Stimulated activated effector memory CD8-positive, alpha-beta T cell treated with anti-CD3 and anti-CD28 coated beads, Interleukin-12 subunit alpha, Interleukin-12 subunit beta, amount 100 ng/mL, for 72 hours (primary cell): Measurements from ENCODE around the gene PPP4R3B.
"Not testable (repeated sequence)": the region's sequence is repeated elsewhere in the genome, so short reads cannot be mapped to it uniquely, and the experiment has no call there.

ENCODE experiments used
- ATAC-seq: fragments of 150-1000 bp; cut with Tn5 transposase; 2 replicates; pipeline ENCODE4 v1.10.0; 2021
- DNase-seq, 2 donors: peaks; one replicate each; pipeline ENCODE4 v3.0.0; 2021 to 2022; ENCODE audit warnings: low spot score in 2 of 2
- H3K27ac Mint-ChIP-seq: one replicate; pipeline ENCODE4 v1.8.0; 2022; ENCODE audit warnings: mild to moderate bottlenecking, mixed read lengths
- H3K36me3 Mint-ChIP-seq: one replicate; pipeline ENCODE4 v1.8.0; 2022; ENCODE audit warnings: mild to moderate bottlenecking, mixed read lengths
- H3K4me1 Mint-ChIP-seq: one replicate; pipeline ENCODE4 v1.8.0; 2022; ENCODE audit warnings: mixed read lengths
- H3K4me3 Mint-ChIP-seq: one replicate; pipeline ENCODE4 v1.8.0; 2022; ENCODE audit warnings: mild to moderate bottlenecking, mixed read lengths
- H3K9me3 Mint-ChIP-seq: one replicate; pipeline ENCODE4 v1.8.0; 2022; ENCODE audit warnings: mixed read lengths

PPP4R3B gene

DNA sequence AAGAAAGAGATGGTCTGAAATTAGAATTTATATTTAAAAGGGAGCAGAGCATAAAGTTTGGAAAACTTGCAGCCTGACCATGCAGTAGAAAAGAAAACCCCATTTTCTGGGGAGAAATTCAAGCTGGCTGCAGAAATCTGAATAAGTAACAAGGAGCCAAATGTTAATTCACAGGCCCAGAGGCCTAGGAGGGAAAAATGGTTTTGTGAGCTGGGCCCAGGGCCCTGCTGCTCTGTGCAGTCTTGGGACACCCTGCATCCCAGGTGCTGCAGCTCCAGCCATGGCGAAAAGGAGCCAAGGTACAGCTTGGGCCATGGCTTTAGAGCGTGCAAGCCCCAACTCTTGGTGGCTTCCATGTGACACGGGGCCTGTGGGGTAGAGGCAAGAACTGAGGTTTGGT is 56.6 kb downstream of the PPP4R3B start:
- Mint-ChIP-seq H3K9me3 (no peaks in the 10 kb centered on the region), H3K36me3 (peaks cover 99% of the 10 kb centered on the region), H3K27ac (no peak overlapping the region), H3K4me3 (no peak overlapping the region), H3K4me1 (peaks cover 7% of the 10 kb centered on the region)
- DNase-seq (no peak), ATAC-seq (no peak)

- Mint-ChIP-seq H3K4me3 (no peak overlapping the region), H3K36me3 (peaks cover 97% of the 10 kb centered on the region), H3K27ac (peak overlapping the region; percentile 45), H3K4me1 (peaks cover 12% of the 10 kb centered on the region), H3K9me3 (no peaks in the 10 kb centered on the region)
- ATAC-seq (no peak), DNase-seq (no peak)
Measured at GRCh38 chr2:55556809-55557208, 60.6 kb downstream of the PPP4R3B start.

DNA sequence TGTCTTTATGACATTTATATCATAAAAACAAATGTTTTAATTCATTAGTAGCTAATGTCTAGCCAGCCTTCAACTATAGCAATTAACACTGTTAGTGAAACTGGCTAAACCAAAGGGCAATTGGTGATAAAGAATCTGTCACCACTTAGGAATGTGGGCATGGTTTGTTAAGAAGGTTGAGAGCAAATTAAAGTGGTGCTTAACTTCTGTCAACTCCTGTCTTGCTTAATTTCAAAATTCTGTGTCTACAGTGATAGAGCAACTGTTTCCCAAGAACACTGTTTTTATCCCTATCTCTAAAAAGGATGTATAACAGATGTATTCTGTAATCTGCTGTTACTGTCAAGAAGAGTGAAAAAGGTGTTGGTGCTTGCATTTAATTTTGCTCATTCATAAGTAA is 61.4 kb downstream of the PPP4R3B start:
- Mint-ChIP-seq H3K36me3 (peaks cover 96% of the 10 kb centered on the region), H3K27ac (no peak overlapping the region), H3K9me3 (no peaks in the 10 kb centered on the region)

DNA sequence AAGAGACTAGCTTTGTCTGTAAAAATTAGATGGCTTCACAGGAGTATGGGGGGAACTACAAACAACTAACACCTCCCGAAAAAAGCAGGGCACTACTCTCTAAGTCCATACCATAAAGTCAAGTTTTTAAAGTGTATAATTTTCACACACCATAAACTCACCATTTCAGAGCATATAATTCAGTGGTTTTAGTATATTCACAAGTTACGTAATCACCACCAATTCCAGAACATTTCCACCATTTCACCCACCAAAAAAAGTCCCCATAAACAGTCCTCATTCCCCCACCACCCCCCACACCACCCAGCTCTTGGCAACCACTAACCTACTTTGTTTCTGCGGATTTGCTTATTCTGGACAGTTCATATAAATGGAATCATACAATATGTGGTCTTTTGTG is 64.1 kb downstream of the PPP4R3B start:
- H3K27ac Mint-ChIP-seq, result no peak overlapping the region
- H3K4me3 Mint-ChIP-seq, result no peak overlapping the region
- DNase-seq (no peak), ATAC-seq (no peak)
- H3K4me1 Mint-ChIP-seq, result peaks cover 12% of the 10 kb centered on the region
- H3K9me3 Mint-ChIP-seq, result no peaks in the 10 kb centered on the region
- H3K36me3 Mint-ChIP-seq, result peaks cover 96% of the 10 kb centered on the region

More for the DNA sequence above, 61.4 kb downstream of the PPP4R3B start:
- ATAC-seq (no peak), DNase-seq (no peak)
- Mint-ChIP-seq H3K4me1 (peaks cover 12% of the 10 kb centered on the region), H3K4me3 (no peak overlapping the region)

DNA sequence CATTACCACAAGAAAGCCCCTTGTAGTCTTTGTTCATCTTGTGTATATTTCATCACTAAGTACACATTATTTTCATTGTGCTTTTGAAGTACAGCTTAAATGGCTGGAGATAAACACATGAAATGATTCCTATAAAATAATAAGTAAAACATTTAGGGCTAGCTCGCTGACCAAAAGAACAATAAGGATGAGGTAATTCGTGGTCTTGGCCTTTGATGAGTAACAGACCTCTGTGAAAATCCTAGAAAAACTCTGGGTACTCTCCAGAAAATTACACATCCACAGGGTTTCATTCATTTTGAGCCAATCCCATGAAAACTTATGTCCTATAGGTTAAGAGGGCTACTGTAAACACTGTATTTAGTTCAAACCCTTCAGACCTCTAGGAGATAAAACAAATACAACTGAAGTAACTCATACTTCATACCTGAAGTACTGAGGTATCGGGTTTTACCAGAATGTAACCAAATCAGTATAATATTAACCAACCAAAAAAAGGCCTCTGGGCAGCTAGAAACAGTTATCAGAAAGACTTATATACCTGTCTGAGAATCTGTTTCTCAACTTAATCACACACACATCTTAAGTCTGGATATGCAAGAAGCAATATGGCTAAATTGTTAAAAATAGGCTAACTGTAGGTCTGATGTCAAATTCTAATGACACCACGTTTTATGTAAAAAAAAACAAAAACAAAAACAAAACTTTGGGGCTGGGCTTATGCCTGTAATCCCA is 66.9 kb downstream of the PPP4R3B start:
- ATAC-seq, result no peak
- Mint-ChIP-seq H3K4me3 (no peak overlapping the region), H3K4me1 (peaks cover 5% of the 10 kb centered on the region), H3K27ac (no peak overlapping the region), H3K9me3 (no peaks in the 10 kb centered on the region), H3K36me3 (peaks cover 96% of the 10 kb centered on the region)
- no peak for DNase-seq

GRCh38 chr2:55547679-55548078 is 69.7 kb downstream of the PPP4R3B start:
- H3K36me3 Mint-ChIP-seq, result peaks cover 93% of the 10 kb centered on the region
- not testable (repeated sequence) for H3K4me3 Mint-ChIP-seq, DNase-seq, H3K27ac Mint-ChIP-seq, H3K9me3 Mint-ChIP-seq, H3K4me1 Mint-ChIP-seq, ATAC-seq

DNA sequence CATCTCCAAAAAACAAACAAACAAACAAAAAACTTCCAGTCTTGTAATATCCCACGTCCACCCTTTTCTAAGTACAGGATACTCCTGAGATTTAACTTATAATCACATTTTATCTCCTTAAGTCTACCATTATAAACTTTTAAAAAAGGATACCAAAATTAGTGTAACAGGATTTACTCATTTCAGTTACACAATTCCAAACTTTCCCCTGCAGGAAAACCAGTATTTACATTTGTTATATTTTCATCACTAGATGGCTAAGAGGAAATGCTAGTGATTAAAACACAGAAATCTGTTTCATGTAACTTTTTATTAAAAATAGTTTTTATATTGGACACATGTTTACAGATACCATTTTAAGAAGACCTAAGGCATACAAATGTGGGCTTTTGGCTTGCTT is 70.4 kb downstream of the PPP4R3B start:
- DNase-seq, result no peak
- Mint-ChIP-seq H3K36me3 (peaks cover 92% of the 10 kb centered on the region), H3K27ac (peak overlapping the region; percentile 17), H3K4me3 (no peak overlapping the region), H3K4me1 (no peaks in the 10 kb centered on the region), H3K9me3 (no peaks in the 10 kb centered on the region)
- no peak for ATAC-seq

DNA sequence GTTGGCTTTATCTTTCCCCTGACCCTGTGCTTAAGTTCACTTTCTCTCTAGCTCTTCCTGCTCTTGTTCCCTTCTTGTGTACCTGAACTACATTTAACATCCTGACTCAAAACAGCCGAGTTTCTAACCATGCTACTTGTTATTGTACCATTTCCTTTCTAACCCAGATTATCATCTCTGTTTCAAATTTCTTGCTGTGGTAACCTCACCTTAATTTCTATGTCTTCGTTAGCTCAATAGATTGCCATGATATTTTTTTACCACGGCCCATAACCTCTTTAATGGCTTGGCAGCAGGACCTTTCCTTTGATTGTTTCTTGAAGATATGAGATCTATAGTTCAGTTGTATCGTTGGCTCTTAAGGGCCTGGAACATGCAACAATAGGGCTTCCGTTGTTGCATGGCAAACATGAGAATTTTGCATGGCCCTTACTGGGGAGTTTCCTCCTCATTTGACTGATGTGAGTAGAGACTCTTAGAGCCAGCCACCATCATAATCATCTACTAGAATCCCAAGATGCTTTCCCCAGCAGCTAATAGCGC is 86.8 kb downstream of the PPP4R3B start:
- Mint-ChIP-seq H3K4me1 (peaks cover 12% of the 10 kb centered on the region), H3K36me3 (peaks cover 62% of the 10 kb centered on the region), H3K4me3 (peak overlapping the region; percentile 2), H3K27ac (peak overlapping the region; percentile 69), H3K9me3 (peaks cover 4% of the 10 kb centered on the region)
- ATAC-seq (peak; percentile 79), DNase-seq (no peak)

GRCh38 chr2:55526174-55526573 is 91.2 kb downstream of the PPP4R3B start:
- DNase-seq, result no peak
- peaks cover 75% of the 10 kb centered on the region for H3K36me3 Mint-ChIP-seq
- no peak overlapping the region for H3K4me3 Mint-ChIP-seq

DNA sequence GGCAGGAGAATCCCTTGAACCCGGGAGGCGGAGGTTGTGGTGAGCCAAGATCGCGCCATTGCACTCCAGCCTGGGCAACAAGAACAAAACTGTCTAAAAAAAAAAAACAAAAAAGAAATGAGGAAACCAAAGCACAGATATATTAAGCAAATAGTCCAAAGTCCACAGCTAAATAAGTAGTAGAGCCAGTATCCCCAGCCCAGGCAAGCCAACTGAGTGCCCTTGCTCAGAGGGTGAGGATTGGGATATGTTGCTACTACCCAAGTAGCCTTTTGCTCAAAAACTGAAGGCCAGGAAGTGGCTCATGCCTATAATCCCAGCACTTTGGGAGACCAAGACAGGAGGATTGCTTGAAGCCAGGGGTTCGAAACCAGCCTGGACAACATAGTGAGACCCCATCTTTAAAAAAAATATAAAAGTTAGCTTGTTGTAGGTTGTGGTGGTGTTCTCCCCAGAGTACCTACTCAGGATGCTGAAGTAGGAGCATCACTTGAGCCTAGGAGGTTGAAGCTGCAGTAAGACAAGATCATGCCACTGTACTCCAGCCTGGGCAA is 92.5 kb downstream of the PPP4R3B start:
- H3K27ac Mint-ChIP-seq, result no peak overlapping the region
- ATAC-seq (no peak), DNase-seq (no peak)
- H3K36me3 Mint-ChIP-seq, result peaks cover 67% of the 10 kb centered on the region
- no peaks in the 10 kb centered on the region for H3K9me3 Mint-ChIP-seq
- H3K4me3 Mint-ChIP-seq, result no peak overlapping the region
- peaks cover 11% of the 10 kb centered on the region for H3K4me1 Mint-ChIP-seq

More at GRCh38 chr2:55526174-55526573, 91.2 kb downstream of the PPP4R3B start:
- no peak for ATAC-seq
- Mint-ChIP-seq H3K9me3 (peaks cover 4% of the 10 kb centered on the region), H3K27ac (no peak overlapping the region), H3K4me1 (peaks cover 12% of the 10 kb centered on the region)

- ATAC-seq (peak; percentile 48), DNase-seq (peak in 1 of 2 donors; percentile 12)
- Mint-ChIP-seq H3K36me3 (peaks cover 45% of the 10 kb centered on the region), H3K9me3 (no peaks in the 10 kb centered on the region), H3K4me3 (peak overlapping the region; percentile 98), H3K27ac (peak overlapping the region; percentile 98), H3K4me1 (peaks cover 18% of the 10 kb centered on the region)
Measured at GRCh38 chr2:55519938-55520885, 97.2 kb downstream of the PPP4R3B start.

- ATAC-seq, result peak; percentile 22
- H3K4me3 Mint-ChIP-seq, result peak overlapping the region; percentile 98
Measured at GRCh38 chr2:55518841-55519165, 98.6 kb downstream of the PPP4R3B start.

GRCh38 chr2:55511508-55512124 is 105.8 kb downstream of the PPP4R3B start:
- no peaks in the 10 kb centered on the region for H3K4me1 Mint-ChIP-seq
- no peak overlapping the region for H3K4me3 Mint-ChIP-seq
- no peak for DNase-seq
- H3K36me3 Mint-ChIP-seq, result no peaks in the 10 kb centered on the region
- no peak overlapping the region for H3K27ac Mint-ChIP-seq
- no peaks in the 10 kb centered on the region for H3K9me3 Mint-ChIP-seq
- ATAC-seq, result no peak

More at GRCh38 chr2:55518841-55519165, 98.6 kb downstream of the PPP4R3B start:
- Mint-ChIP-seq H3K36me3 (peaks cover 31% of the 10 kb centered on the region), H3K27ac (peak overlapping the region; percentile 98), H3K4me1 (peaks cover 18% of the 10 kb centered on the region), H3K9me3 (no peaks in the 10 kb centered on the region)
- DNase-seq, result no peak

GRCh38 chr2:55502590-55503141 is 114.8 kb downstream of the PPP4R3B start:
- no peaks in the 10 kb centered on the region for H3K9me3 Mint-ChIP-seq
- ATAC-seq, result no peak
- H3K4me3 Mint-ChIP-seq, result no peak overlapping the region
- no peaks in the 10 kb centered on the region for H3K36me3 Mint-ChIP-seq
- no peaks in the 10 kb centered on the region for H3K4me1 Mint-ChIP-seq
- no peak for DNase-seq
- H3K27ac Mint-ChIP-seq, result no peak overlapping the region

DNA sequence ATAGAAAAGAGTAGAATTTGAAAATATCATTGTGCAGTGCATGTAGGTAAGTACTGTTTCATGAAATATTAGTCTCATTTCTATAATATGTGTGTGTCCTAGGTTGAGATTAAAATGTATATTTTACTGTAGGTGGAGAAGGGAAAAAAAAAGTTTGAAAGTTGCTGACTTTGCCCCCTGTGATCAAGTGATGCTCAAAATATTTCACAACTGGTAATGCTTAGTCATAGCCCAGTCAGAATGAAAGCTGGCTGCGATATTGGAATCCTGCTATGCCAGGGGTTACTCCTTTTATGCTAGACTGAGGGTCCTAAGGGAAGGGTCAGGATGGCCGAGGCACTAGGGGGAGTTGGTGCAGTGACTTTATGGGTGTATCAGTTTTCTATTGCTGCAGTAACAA is 117.4 kb downstream of the PPP4R3B start:
- Mint-ChIP-seq H3K4me3 (no peak overlapping the region), H3K36me3 (no peaks in the 10 kb centered on the region), H3K4me1 (no peaks in the 10 kb centered on the region), H3K27ac (no peak overlapping the region), H3K9me3 (no peaks in the 10 kb centered on the region)
- ATAC-seq (peak; percentile 34), DNase-seq (no peak)
